Nephron (organoid): ENCODE results near the gene SMG5.

Source experiments
- H3K27ac Mint-ChIP-seq, 3 experiments: 2 replicates each; pipeline ENCODE4 v1.8.0; 2020; ENCODE audit warnings: mixed read lengths in 3 of 3, mild to moderate bottlenecking in 2 of 3, moderate library complexity in 1 of 3
- H3K27me3 Mint-ChIP-seq: 2 replicates; pipeline ENCODE4 v1.8.0; 2021; ENCODE audit warnings: low read depth, mild to moderate bottlenecking, moderate library complexity, mixed read lengths
- H3K36me3 Mint-ChIP-seq: 2 replicates; pipeline ENCODE4 v1.8.0; 2020; ENCODE audit warnings: low read depth, mixed read lengths
- H3K4me1 Mint-ChIP-seq: 2 replicates; pipeline ENCODE4 v1.8.0; 2020; ENCODE audit warnings: mixed read lengths
- H3K4me3 Mint-ChIP-seq, 3 experiments: 2 replicates each; pipeline ENCODE4 v1.8.0; 2020; ENCODE audit warnings: mild to moderate bottlenecking in 3 of 3, mixed read lengths in 3 of 3, moderate library complexity in 2 of 3
- H3K9me3 Mint-ChIP-seq: 2 replicates; pipeline ENCODE4 v1.8.0; 2020; ENCODE audit warnings: mixed read lengths
- CTCF ChIP-seq, 3 experiments: fragments of 200-600 bp; sonication (generic); IDR thresholded peaks; one replicate each; pipeline ENCODE4 v1.5.0; 2021; ENCODE audit warnings: antibody characterized with exemption in 3 of 3; ENCODE audit not compliant: unreplicated experiment in 3 of 3

The SMG5 gene

GRCh38 chr1:156308078-156308477 is 25.5 kb upstream of the SMG5 start:
- H3K36me3 Mint-ChIP-seq: peaks cover 49% of the 10 kb centered on the region
- no peak overlapping the region for H3K4me3 Mint-ChIP-seq
- H3K27me3 Mint-ChIP-seq: no peaks in the 10 kb centered on the region
- no peak for TF ChIP-seq CTCF (IDR thresholded peaks at IDR 0.05; ENCODE audit: unreplicated experiment in 3 of 3)
- H3K4me1 Mint-ChIP-seq: no peaks in the 10 kb centered on the region
- H3K27ac Mint-ChIP-seq: no peak overlapping the region
- no peaks in the 10 kb centered on the region for H3K9me3 Mint-ChIP-seq

DNA sequence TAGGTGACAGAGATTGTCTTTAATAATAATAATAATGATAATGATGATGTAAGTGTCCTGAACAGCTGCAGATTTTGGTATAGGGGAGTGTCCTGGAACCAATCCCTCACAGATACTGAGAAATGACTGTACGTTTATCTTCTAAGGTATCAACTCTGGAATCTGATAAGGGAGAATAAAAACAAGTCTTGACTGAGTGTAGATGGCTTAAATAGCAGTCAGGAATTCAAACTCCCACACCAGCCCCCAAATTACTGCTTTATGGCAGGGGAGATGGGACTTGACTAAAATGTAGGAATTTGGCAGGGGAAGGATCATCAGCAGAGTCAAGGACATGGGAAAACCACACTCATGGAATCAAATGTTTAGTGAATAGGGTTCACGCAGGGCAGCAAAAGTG is 22.6 kb upstream of the SMG5 start:
- TF ChIP-seq CTCF (IDR thresholded peaks at IDR 0.05; ENCODE audit: unreplicated experiment in 3 of 3): no peak
- no peak overlapping the region for H3K27ac Mint-ChIP-seq
- H3K27me3 Mint-ChIP-seq: no peaks in the 10 kb centered on the region
- H3K9me3 Mint-ChIP-seq: no peaks in the 10 kb centered on the region
- no peak overlapping the region for H3K4me3 Mint-ChIP-seq
- peaks cover 26% of the 10 kb centered on the region for H3K36me3 Mint-ChIP-seq
- no peaks in the 10 kb centered on the region for H3K4me1 Mint-ChIP-seq

DNA sequence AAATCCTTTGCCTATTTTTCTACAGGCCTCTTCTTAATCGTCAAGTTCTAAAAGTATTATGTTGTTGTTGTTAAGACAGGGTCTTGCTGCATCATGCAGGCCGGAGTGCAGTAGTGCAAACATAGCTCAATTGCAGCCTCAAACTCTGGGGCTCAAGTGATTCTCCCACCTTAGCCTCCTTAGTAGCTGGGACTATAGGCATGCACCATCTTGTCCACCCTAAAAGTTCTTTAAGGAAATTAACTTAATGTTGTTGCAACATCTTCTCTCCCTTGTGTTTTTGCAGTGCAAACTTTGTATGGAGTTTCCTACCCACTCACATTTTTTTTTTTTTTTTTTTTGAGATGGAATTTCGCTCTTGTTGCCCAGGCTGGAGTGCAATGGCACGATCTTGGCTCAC is 20.6 kb upstream of the SMG5 start:
- H3K9me3 Mint-ChIP-seq: no peaks in the 10 kb centered on the region
- no peak for TF ChIP-seq CTCF (IDR thresholded peaks at IDR 0.05; ENCODE audit: unreplicated experiment in 3 of 3)
- H3K36me3 Mint-ChIP-seq: peaks cover 16% of the 10 kb centered on the region
- H3K27ac Mint-ChIP-seq: no peak overlapping the region
- no peaks in the 10 kb centered on the region for H3K4me1 Mint-ChIP-seq
- no peaks in the 10 kb centered on the region for H3K27me3 Mint-ChIP-seq
- H3K4me3 Mint-ChIP-seq: no peak overlapping the region

DNA sequence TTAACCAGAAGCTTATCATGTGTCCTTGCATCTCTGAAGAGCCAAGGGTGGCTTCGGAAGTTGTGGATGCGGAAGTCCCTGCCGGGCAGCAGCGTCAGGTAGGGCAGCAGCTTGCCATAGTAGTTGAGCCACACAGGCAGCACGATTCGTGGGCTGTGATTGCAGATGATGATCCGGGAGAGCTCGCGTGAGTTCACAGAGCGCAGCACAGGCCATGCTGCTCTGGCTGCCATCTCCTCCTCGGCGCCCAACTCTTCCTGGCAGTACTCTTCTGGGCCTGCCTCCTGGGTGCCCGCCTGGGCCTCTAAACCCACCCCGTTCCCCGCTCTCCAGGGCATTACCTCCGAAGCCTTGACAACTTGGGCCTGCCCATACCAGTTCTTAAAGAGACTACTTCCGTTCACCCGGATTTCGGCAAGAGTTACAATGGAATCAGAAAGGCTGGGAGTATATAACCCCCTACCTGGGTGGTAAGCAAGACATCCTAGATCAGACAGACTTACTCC is 16.3 kb upstream of the SMG5 start, which contains the start of gene VHLL:
Gene VHLL, minus strand, starts transcription at position 456 of the 506 bp plus-strand sequence. Its CDS starts 118 bp downstream, at position 338.
- H3K27me3 Mint-ChIP-seq: no peaks in the 10 kb centered on the region
- no peaks in the 10 kb centered on the region for H3K9me3 Mint-ChIP-seq
- no peak for TF ChIP-seq CTCF (IDR thresholded peaks at IDR 0.05; ENCODE audit: unreplicated experiment in 3 of 3)
- no peak within 1 kb of the TSS for H3K4me3 Mint-ChIP-seq
- H3K27ac Mint-ChIP-seq: no peak within 1 kb of the TSS
- H3K36me3 Mint-ChIP-seq: no peaks in the 10 kb centered on the region
- H3K4me1 Mint-ChIP-seq: peaks cover 13% of the 10 kb centered on the region

- no peaks in the 10 kb centered on the region for H3K27me3 Mint-ChIP-seq
- no peak for TF ChIP-seq CTCF (IDR thresholded peaks at IDR 0.05; ENCODE audit: unreplicated experiment in 3 of 3)
- H3K9me3 Mint-ChIP-seq: no peaks in the 10 kb centered on the region
- H3K36me3 Mint-ChIP-seq: peaks cover 6% of the 10 kb centered on the region
- peaks cover 19% of the 10 kb centered on the region for H3K4me1 Mint-ChIP-seq
- peak within 1 kb of the TSS; percentile 85 to 92 (median 92) for H3K4me3 Mint-ChIP-seq
- peak within 1 kb of the TSS; percentile 35 to 78 (median 63) for H3K27ac Mint-ChIP-seq
These were observed 12.8 kb upstream of the SMG5 start, which contains the start of gene GLMP for GRCh38 chr1:156295391-156295947. TSS of gene GLMP (minus strand) at chr1:156295679. CDS start at chr1:156295645, 34 bp downstream.

DNA sequence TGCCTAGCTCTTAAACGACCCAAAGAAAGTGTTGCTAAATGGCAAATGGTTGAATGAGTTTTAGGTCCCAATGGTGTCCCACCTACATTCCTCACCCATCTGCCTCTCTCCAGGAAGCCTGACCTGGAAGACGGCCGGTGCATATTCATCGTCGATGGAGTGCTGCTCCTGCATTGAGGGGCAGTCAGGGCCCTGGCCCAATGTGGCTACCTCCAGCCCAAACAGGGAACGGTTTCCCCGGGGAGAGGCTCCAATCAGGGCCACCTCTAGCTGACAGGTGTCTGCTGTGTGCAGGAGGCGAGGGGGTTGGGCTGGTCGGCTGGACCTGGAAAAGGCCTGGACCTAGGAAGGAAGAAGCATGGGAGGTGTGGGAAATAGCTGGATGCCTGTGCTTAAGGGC is 11.3 kb upstream of the SMG5 start:
- no peak for TF ChIP-seq CTCF (IDR thresholded peaks at IDR 0.05; ENCODE audit: unreplicated experiment in 3 of 3)
- peak overlapping the region; percentile 38 to 92 (median 51) for H3K4me3 Mint-ChIP-seq
- peaks cover 6% of the 10 kb centered on the region for H3K36me3 Mint-ChIP-seq
- no peak overlapping the region for H3K27ac Mint-ChIP-seq
- H3K27me3 Mint-ChIP-seq: no peaks in the 10 kb centered on the region
- no peaks in the 10 kb centered on the region for H3K9me3 Mint-ChIP-seq
- H3K4me1 Mint-ChIP-seq: peaks cover 19% of the 10 kb centered on the region
